SK-N-MC (cell line): ENCODE results near the gene AUTS2.

ENCODE experiments used
- EZH2 ChIP-seq: fragments of 200-600 bp; sonication (generic); IDR thresholded peaks from one replicate; pipeline ENCODE4 v1.6.1; 2017; ENCODE audit warnings: antibody characterized with exemption
- FOXP2 ChIP-seq: optimal IDR thresholded peaks from 2 replicates; pipeline ENCODE3; 2011; ENCODE audit warnings: mild to moderate bottlenecking, moderate library complexity; ENCODE audit not compliant: insufficient read depth; ENCODE audit errors: extremely low read length, control extremely low read depth
- POLR2AphosphoS5 ChIP-seq: IDR thresholded peaks from 2 replicates; pipeline ENCODE4 v1.6.1; 2012; ENCODE audit warnings: mild to moderate bottlenecking, low read depth, low read length, borderline replicate concordance

DNA sequence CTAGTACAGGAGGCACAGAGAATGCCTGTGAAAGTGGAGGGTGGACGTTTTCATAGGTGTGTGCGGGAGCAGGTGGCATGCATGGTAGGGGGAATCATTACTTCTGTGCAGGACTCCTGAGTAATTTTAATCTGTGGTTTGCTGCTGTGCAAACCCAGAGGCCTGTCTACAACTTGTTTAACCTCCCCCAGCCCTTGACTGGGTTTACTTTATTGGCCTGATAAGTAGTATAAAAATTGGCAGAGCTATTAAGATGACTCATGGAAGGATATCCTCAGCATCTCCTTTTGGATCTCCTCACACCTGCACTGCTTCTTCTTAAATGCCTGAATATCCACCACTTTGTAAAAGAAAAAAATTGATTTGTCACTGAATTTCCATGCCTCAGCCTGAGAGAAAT is 104.8 kb downstream of the AUTS2 start:
- TF ChIP-seq EZH2 (no peak), POLR2AphosphoS5 (no peak), FOXP2 (no peak)
